GM12878 (cell line): Measurements from ENCODE around the gene SYT1. TPM values are rescaled to one million over a fixed set of nuclear protein-coding genes. Genes with fewer than 3 reads are reported as not detected.

ENCODE experiments used
- ELK1 ChIP-seq: IDR thresholded peaks from 2 replicates; pipeline ENCODE4 v1.6.1; 2012; ENCODE audit warnings: low read depth, low read length, improper control_type of control experiment
- RELB ChIP-seq: fragments of 450-650 bp; IDR thresholded peaks from 2 replicates; pipeline ENCODE4 v1.6.1; 2017; ENCODE audit warnings: low read depth, mild to moderate bottlenecking, moderate library complexity
- microRNA counts: library from miRNA; unstranded; fragments of <30 nt; microRNA quantifications from one replicate; lab custom pipeline; 2016
- microRNA-seq: library from miRNA; unstranded; fragments of <30 nt; microRNA quantifications from one replicate; pipeline ENCODE4, GENCODE V29; 2018
- polyA plus RNA-seq, 11 experiments: library from polyadenylated mRNA; depleted of rRNA in 4 of 11; unstranded in 6 of 11; stranded (reverse) in 5 of 11; fragments of >200 nt; fragmentation: Nextera tagmentation in 4 of 11; fragmentation: Illumina TruSeq in 1 of 11; extraction: Ambion mirVana in 4 of 11; extraction: Trizol in 1 of 11; gene quantifications; 1 replicate in 1 of 11; 2 replicates in 10 of 11; pipeline versions ENCODE4 v1.2.1 to v1.2.3, GENCODE V29; 2011 to 2016; ENCODE audit warnings: inconsistent platforms in 2 of 11, missing spikeins in 2 of 11, low read depth in 1 of 11
- small RNA-seq: library from RNA; depleted of rRNA; stranded (forward); fragments of <200 nt; gene quantifications from one replicate; pipeline ENCODE3, GENCODE V24; 2014
- total RNA-seq, 4 experiments: library from RNA; depleted of rRNA in 3 of 4; stranded (reverse); fragments of >200 nt in 3 of 4; fragmentation: Illumina TruSeq in 1 of 4; extraction: Trizol in 1 of 4; gene quantifications; 2 replicates each; pipeline versions ENCODE4 v1.2.1 to v1.2.3, GENCODE V29; 2013 to 2021

Gene SYT1
- total and polyA plus RNA-seq, 10 of the 15 experiments (the other 5 are each of a cell fraction or from before 2014, with no cell fraction given) = 0.10 to 0.28 TPM; not detected in 8

- TF ChIP-seq RELB = no peak
- no peak for TF ChIP-seq ELK1
These were observed 623.0 kb downstream of the SYT1 start (continued) for GRCh38 chr12:79487386-79488110.

MicroRNAs within 50 kb of the gene (microRNA counts, 767-probe panel; counts per million panel counts)
- 1,807 counts per million, percentile 70 among the panel's probes with 10 or more counts for microRNA hsa-miR-1252 (lab: Ali Mortazavi, UCI)

Small RNA genes lying within 50 kb of the gene (microRNA-seq; reads per million reads assigned to microRNA genes)
- not detected for gene MIR1252

Small RNA genes lying within 50 kb of the gene (small RNA-seq; reads per million reads assigned to genes)
- gene MIR1252 = not detected
